HL-60/S4 (cell line): ENCODE results near the gene JADE1.

Experiments
- in situ Hi-C: fragments of 300-500 bp; cut with MboI; formaldehyde crosslinking; loops from 2 replicates; pipeline ENCODE4 v1.14.3; 2022; ENCODE audit warnings: low sequenced_read_pairs

JADE1 gene

DNA sequence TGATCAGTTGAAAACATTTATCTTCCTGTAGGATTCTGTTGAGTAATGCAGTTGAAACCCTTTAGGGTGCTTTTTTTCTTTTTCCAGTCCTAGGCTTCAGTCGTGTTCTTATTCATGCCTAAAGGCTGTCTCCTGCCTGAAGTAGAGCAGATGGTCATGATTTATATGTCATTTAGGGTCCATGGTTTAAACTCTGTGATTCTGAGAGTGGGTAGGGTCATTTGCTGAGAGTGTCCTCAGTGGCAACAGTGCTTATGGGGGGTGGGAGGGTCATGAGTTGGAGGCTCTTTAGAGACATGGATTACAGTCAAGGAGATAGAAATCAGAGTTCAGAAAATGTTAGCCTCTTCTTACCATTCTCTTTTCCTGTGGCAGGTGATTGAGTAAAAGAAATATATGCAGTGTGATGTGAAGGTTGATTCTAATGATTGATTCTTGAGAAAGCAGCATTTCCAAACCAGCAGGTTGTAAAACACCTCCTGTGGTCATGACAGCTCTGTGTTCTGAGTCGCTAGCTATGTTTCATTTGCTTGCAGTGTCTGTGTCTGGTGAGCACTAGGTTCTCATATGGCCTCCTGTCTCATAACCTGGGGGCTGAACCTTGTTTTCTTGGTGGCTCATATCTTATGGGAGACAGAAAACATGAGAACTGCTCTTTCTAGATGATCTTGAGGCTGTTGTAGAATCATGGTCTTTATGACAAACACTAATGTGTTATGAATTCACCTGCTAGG is 60.4 kb downstream of the JADE1 start:
- in situ Hi-C loops: no loop called here

DNA sequence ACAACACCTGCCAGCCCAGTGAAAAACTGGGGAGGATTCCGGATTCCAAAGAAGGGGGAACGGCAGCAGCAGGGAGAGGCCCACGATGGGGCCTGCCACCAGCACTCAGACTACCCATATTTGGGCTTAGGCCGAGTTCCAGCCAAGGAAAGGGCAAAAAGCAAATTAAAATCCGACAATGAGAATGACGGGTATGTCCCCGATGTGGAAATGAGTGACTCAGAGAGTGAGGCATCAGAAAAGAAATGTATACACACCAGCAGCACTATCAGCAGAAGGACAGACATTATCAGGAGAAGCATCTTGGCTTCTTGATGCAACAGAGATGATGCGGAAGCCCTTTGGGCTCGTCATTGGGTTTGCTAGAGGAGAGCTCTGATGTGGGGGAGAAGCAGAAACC is 62.4 kb downstream of the JADE1 start:
- in situ Hi-C loops: no loop called here

DNA sequence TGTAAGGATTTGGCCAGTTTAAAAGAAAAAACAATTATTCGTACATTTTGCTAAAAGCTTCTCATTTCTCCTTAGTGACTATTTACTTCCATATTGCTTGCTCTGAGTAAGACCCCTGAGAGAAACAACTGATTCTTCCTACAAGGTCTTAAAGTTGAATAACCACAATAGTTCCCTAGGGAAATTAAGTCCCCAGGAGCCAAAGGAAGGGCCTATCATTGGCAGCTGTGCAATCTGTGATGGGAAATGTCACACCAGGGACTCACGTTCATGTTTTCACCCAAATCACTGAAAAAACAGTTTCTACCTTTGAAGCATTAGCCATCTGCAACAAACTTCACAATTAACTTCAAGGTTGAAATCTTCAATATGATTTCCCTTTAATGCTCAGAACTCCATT is 66.7 kb downstream of the JADE1 start:
- in situ Hi-C loops: no loop called here

DNA sequence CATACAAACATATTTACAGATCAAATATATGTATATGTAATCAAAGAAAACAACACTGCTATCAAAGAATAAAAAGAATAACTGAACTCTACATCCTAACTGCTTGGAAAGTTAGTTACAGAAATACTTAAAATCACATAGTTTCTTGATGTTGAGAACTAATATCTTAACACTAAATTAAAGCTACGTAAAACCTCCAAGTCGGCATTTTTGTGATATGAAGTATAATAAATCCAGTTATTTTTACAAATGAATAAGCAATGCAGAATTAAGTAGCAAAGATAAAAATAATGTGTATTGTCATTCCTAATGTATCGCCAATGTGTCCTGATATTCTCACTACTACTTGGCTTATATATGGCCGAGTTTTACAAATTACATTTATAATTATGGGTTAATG is 68.4 kb downstream of the JADE1 start:
- in situ Hi-C loops: no loop called here

DNA sequence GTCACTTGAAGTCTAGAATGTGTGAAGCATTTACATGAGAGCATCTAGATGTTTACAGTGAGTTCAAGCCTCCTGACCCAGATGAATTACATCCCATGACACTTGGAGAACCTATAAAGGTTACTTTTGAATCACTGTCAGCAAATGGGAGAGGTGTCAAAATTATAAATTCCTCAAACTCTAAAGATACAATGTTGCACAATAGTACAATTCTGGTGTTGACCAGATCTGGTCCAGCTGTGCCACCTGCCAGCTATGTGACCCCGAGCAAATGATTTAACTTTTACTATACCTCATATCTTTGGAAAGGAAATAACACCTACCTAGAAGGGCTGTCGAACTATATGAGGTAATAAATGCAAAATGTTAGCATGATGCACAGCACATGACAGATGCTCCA is 69.8 kb downstream of the JADE1 start:
- in situ Hi-C loops: no loop called here

DNA sequence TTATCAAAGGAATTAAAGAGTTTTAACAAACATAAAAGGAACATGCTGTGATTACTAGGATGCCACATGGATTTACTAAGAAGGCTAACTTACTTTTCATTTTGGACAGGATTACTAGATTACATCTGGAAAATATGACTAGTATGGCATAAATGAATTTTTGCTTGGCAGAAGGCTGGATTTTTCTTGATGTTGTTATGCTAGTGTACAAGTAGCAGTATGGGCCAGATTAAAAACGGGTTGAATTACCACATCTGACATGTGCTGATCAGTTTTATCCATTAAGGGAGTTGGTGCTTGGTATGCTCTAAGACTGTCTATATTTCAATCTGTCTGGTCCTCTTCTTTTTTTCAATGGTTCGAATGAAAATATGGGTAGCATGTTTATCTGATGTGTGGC is 70.5 kb downstream of the JADE1 start:
- in situ Hi-C loops: no loop called here

DNA sequence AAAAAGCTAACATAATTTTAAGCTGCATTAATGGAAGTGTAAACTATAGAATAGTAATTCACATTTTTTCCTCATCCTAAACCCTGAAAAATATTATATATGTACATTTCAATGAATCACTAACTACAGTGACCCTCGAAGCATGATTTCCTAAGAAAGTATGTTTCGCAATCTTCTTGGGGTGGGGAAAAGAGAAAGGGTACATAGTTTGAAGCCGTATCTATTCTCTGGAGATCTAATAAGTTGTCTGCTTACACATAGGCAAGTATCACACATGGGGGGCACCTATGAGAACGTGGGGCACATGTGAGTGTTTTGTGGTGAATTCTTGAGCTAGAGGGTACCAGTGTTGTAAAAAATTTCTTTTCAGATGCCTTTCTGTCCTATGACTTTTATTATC is 71.2 kb downstream of the JADE1 start:
- in situ Hi-C loops: no loop called here

DNA sequence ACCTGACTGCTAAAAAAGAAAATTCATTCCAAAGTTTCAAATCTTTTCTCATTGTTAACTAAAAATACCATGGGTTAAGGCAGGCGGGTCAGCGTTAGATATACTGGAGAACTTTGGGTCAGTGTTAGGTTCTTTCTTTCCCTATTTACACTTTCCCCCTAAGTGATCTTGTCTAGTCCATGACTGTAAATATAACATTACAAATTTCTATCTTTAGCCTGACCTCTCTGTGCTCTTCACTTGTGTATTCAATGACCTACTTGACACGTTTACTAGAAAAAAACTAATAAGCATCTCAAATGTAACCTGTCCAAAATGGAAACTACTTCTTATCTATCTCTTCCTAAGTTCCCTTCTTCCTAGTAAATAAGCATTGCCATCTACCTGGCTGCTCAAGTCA is 95.3 kb downstream of the JADE1 start:
- in situ Hi-C loops: no loop called here

DNA sequence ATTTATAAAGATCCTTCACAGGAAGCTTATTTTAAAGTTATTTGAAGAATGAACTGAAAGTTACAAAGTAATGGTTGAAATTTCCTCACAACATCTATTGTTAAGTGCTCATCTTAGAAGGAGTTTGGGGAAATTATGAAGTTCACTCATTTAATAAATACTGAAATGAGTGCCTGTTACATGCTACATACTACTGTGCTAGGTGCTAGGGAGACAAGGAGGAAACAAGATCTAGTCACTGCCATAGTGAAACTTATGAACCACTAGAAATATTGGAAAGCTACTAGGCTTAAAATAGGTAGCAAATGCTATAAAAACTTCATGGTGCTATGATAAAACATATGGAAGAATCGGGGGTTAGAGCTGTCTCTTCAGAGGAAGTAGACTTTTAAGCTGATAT is 97.1 kb downstream of the JADE1 start:
- in situ Hi-C loops: no loop called here

DNA sequence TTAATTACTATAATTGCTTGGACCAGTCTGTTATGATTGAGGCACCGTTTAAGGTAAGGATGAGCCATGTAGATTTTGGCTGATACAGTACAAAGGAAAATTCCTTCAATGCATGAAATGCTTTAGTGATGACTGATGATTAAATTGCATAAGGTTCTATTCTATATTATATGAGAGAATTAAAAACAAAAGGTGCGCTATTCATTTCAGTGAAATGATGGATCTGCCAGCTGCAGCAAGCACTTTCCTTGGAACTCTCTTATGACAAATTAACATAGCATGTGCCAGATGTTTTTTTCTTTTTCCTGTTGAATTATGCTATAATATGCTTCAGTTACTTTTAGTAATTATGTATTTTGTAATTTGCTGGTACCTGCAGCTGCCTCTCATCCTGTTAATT is 98.5 kb downstream of the JADE1 start:
- in situ Hi-C loops: no loop called here

DNA sequence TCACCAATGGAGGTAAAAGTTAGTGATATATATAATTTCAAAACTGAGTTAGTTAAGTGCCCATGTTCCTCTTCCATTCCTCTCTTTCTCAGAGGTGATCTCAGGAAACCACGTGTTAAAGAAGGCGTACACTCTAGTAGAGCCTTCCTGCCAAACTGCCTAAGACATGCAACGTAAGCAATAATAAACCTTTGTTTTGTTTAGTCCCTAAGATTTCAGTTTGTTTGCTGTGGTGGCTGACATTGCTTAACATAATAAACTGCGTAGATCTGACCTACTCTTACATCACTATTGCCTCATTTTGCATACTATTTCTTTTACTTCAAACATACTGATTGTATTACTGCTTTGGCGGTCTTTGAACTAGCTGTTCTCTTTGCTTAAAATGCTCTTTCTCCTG is 99.2 kb downstream of the JADE1 start:
- in situ Hi-C loops: no loop called here

DNA sequence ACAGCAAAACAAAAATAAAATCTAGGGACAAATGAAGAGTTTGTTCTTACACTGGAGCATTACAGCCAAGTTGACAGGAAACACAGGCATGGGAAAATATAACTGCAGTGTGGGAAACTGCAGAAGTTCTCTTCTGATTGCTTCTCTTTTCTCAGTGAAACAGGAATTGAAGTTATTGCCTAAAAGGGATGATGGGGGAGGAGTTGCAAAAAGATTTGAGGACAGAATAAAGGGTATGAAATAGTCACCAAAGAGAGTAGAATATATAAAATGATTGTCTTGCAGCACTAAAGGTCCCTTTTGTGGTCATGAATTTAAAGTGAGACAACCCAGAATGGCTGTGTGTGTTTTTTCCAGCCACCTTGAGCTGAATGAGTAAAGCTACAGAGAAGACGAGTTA is 103.7 kb downstream of the JADE1 start:
- in situ Hi-C loops: no loop called here

DNA sequence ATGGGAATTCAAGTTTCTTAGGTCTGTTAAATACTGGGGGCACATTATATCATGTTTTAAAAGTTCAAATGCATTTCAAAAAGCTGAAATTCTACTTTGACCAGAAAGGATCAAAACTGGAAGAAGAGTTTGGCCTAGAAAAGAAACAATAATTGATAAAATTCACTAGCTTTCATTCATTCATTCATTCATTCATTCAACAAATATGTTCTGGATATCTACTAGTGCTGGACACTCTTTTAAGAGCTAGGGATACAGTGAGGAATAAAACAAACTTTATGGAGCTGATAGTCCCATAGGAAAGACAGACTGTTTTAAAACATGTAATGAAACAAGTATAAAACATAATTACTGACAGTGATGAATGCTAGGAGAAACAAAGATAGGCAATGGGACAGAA is 106.0 kb downstream of the JADE1 start:
- in situ Hi-C loops: no loop called here

DNA sequence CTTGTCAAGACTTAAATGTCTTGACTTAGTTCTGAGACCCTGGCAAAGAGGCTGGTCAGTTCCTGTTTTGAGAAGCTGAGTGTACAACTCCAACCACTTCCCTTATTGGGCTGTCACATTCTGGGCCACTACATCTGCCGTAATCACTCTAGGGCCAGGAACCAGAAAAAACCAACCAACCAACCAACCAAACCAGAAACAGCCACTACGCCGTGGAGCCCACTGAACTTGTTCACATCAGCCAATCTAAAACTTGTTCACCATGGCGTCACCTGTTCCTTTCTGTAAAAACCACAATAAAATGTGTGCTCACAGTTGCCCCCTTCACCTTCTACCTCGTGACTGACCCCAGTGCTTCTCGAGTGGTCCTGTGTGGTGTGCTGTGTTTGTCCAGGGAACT is 107.3 kb downstream of the JADE1 start:
- in situ Hi-C loops: no loop called here

DNA sequence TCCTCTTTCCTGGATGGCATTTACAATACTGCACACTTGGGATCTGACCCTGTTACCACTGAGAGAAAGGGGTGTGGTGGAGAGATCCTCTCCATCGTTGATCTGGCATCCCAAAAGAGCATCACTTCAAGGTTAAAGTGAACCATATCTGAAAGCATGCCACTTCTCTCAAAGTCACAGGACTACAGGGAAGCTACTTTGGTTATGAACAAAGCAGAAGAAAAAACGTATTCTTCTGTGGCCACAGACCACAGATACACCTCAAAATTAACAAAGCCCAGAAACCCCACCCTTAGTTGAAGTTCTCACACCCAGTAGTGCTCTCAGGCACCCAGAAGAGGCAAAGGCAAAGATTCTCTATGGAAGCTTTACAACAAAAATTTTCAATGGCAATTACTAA is 108.3 kb downstream of the JADE1 start:
- in situ Hi-C loops: no loop called here

DNA sequence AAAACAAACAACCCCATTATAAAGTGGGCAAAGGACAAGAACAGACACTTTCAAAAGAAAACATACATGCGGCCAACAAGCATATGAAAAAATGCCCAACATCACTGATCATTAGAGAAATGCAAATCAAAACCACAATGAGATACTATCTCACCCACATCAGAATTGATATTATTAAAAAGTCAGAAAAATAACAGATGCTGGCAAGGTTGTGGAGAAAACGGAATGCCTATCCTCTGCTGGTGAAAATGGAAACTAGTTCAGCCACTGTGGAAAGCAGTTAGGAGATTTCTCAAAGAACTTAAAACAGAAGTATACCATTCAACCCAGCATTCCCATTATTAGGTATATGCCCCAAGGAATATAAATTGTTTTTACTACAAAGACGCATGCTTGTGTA is 112.5 kb downstream of the JADE1 start:
- in situ Hi-C loops: no loop called here
